Astrocyte (in vitro differentiated cells and primary cell): ENCODE data around the gene SNX10. TPM values are rescaled to one million over a fixed set of nuclear protein-coding genes. Genes with fewer than 3 reads are reported as not detected.
A peak's percentile ranks its signal among the peaks of the same experiment; 100 is the strongest.

Experiments used
- DNase-seq: peaks from one replicate; pipeline ENCODE4 v3.0.0-alpha.2; 2010; ENCODE audit warnings: low read depth
- FAIRE-seq: peaks from 2 replicates; lab custom pipeline; 2011; peaks lifted over from hg19 to GRCh38; lab: Jason Lieb, UNC
- H2AFZ ChIP-seq: 2 replicates; pipeline ENCODE4 v1.6.0; 2012; ENCODE audit warnings: low read depth, low read length, inconsistent platforms
- H3K27ac ChIP-seq: 2 replicates; pipeline ENCODE4 v1.5.1; 2011; ENCODE audit warnings: low read depth, low read length, inconsistent platforms
- H3K27me3 ChIP-seq: 2 replicates; pipeline ENCODE4 v1.6.0; 2011; ENCODE audit warnings: low read length, inconsistent platforms; ENCODE audit not compliant: insufficient read depth
- H3K36me3 ChIP-seq: 2 replicates; pipeline ENCODE4 v1.5.1; 2011; ENCODE audit warnings: low read length, inconsistent platforms; ENCODE audit not compliant: insufficient read depth
- H3K4me1 ChIP-seq: 2 replicates; pipeline ENCODE4 v1.5.1; 2011; ENCODE audit warnings: low read length, inconsistent platforms; ENCODE audit not compliant: insufficient read depth
- H3K4me2 ChIP-seq: 2 replicates; pipeline ENCODE4 v1.6.0; 2012; ENCODE audit warnings: low read length, inconsistent platforms
- H3K4me3 ChIP-seq: 2 replicates; pipeline ENCODE4 v1.5.1; 2011; ENCODE audit warnings: low read depth, mild to moderate bottlenecking, low read length, inconsistent platforms; ENCODE audit not compliant: insufficient read depth
- H3K79me2 ChIP-seq: 2 replicates; pipeline ENCODE4 v1.6.0; 2012; ENCODE audit warnings: mild to moderate bottlenecking, low read length, inconsistent platforms; ENCODE audit not compliant: insufficient read depth
- H3K9ac ChIP-seq: 2 replicates; pipeline ENCODE4 v1.6.0; 2012; ENCODE audit warnings: mild to moderate bottlenecking, low read length, inconsistent platforms
- H3K9me3 ChIP-seq: 2 replicates; pipeline ENCODE4 v1.5.1; 2012; ENCODE audit warnings: low read depth, mild to moderate bottlenecking, low read length, inconsistent platforms; ENCODE audit not compliant: insufficient read depth
- H4K20me1 ChIP-seq: 2 replicates; pipeline ENCODE4 v1.6.0; 2012; ENCODE audit warnings: low read length, inconsistent platforms; ENCODE audit not compliant: insufficient read depth
- H3K27ac Mint-ChIP-seq: one replicate; pipeline ENCODE4 v1.8.0; 2021; ENCODE audit warnings: mild to moderate bottlenecking, mixed read lengths; ENCODE audit not compliant: unreplicated experiment
- H3K27me3 Mint-ChIP-seq: one replicate; pipeline ENCODE4 v1.8.0; 2021; ENCODE audit warnings: low read depth, mixed read lengths; ENCODE audit not compliant: unreplicated experiment
- H3K36me3 Mint-ChIP-seq: one replicate; pipeline ENCODE4 v1.8.0; 2021; ENCODE audit warnings: low read depth, mixed read lengths; ENCODE audit not compliant: unreplicated experiment
- H3K4me1 Mint-ChIP-seq: one replicate; pipeline ENCODE4 v1.8.0; 2021; ENCODE audit warnings: low read depth, mixed read lengths; ENCODE audit not compliant: unreplicated experiment
- H3K4me3 Mint-ChIP-seq: one replicate; pipeline ENCODE4 v1.8.0; 2021; ENCODE audit warnings: mild to moderate bottlenecking, moderate library complexity, mixed read lengths; ENCODE audit not compliant: unreplicated experiment
- H3K9me3 Mint-ChIP-seq: one replicate; pipeline ENCODE4 v1.8.0; 2021; ENCODE audit warnings: mild to moderate bottlenecking, mixed read lengths; ENCODE audit not compliant: unreplicated experiment
- EZH2 ChIP-seq: IDR thresholded peaks from 2 replicates; pipeline ENCODE4 v1.6.1; 2012; ENCODE audit warnings: mild to moderate bottlenecking, low read length, inconsistent platforms; ENCODE audit not compliant: insufficient read depth
- total RNA-seq: library from RNA; stranded (reverse); gene quantifications from 2 replicates; pipeline ENCODE4 v1.2.1, GENCODE V29; 2021
- TF ChIP-seq, protein P1 (sequence below): IDR thresholded peaks from 2 replicates; pipeline ENCODE4 v1.5.1; 2011; ENCODE audit warnings: low read depth, mild to moderate bottlenecking, inconsistent platforms, low read length, moderate library complexity; ENCODE audit not compliant: insufficient read depth

SNX10 gene
- total RNA-seq, 1 donor from 2014 or later: 5.4 TPM

DNA sequence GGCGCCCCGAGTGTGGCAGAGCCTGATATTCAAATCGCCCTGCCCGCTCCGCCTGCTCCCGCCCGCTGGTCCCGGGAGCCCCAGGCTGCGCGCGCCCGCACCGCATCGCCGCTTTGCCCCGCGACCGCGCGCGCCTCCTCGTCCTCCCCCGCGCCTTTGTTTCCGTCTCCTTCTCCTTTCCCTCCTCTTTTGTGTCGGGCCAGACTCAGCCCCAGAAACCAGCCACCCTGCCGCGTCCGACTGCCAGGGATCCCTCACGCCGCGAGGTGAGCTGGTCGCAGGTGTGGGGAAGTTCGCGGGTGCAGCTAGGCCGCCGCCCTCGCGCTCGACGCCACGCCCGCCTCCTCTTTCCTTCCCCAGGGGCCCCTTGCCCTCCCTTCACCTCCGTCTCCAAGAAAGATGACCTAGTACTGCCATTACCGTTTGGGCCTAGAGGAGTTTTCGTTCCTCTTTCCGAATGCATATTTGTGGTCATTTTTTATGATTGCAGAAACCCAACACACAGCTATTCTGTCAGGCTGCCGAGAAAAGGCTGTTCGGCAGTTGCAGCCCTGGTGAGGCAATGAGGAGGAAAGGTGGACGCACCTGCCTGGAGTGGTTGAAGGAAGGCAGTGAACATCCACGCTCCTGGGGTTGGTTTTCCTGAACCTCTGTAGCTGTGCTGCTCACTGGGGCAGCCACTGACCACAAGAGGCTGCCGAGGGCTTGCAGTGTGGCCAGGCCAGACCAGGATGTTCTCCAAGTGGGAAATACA is 107.3 kb downstream of the SNX10 start:
- Histone ChIP-seq H3K36me3 (no peaks in the 10 kb centered on the region), H3K4me2 (peak overlapping the region; percentile 97), H3K9me3 (no peaks in the 10 kb centered on the region), H3K9ac (peak overlapping the region; percentile 65), H2AFZ (peak overlapping the region; percentile 98), H3K4me3 (peak overlapping the region; percentile 64), H4K20me1 (no peaks in the 10 kb centered on the region), H3K27ac (no peak overlapping the region), H3K27me3 (no peaks in the 10 kb centered on the region), H3K4me1 (peaks cover 4% of the 10 kb centered on the region), H3K79me2 (no peaks in the 10 kb centered on the region)
- no peaks in the 10 kb centered on the region for H3K36me3 Mint-ChIP-seq
- peak overlapping the region; percentile 90 for H3K4me3 Mint-ChIP-seq
- no peaks in the 10 kb centered on the region for H3K9me3 Mint-ChIP-seq
- peak overlapping the region; percentile 92 for H3K27ac Mint-ChIP-seq
- peaks cover 8% of the 10 kb centered on the region for H3K4me1 Mint-ChIP-seq
- H3K27me3 Mint-ChIP-seq: no peaks in the 10 kb centered on the region
- DNase-seq: peak; percentile 35
- FAIRE-seq: no peak
- no peak for TF ChIP-seq EZH2
- TF ChIP-seq, protein P1, sequence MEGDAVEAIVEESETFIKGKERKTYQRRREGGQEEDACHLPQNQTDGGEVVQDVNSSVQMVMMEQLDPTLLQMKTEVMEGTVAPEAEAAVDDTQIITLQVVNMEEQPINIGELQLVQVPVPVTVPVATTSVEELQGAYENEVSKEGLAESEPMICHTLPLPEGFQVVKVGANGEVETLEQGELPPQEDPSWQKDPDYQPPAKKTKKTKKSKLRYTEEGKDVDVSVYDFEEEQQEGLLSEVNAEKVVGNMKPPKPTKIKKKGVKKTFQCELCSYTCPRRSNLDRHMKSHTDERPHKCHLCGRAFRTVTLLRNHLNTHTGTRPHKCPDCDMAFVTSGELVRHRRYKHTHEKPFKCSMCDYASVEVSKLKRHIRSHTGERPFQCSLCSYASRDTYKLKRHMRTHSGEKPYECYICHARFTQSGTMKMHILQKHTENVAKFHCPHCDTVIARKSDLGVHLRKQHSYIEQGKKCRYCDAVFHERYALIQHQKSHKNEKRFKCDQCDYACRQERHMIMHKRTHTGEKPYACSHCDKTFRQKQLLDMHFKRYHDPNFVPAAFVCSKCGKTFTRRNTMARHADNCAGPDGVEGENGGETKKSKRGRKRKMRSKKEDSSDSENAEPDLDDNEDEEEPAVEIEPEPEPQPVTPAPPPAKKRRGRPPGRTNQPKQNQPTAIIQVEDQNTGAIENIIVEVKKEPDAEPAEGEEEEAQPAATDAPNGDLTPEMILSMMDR: no peak

DNA sequence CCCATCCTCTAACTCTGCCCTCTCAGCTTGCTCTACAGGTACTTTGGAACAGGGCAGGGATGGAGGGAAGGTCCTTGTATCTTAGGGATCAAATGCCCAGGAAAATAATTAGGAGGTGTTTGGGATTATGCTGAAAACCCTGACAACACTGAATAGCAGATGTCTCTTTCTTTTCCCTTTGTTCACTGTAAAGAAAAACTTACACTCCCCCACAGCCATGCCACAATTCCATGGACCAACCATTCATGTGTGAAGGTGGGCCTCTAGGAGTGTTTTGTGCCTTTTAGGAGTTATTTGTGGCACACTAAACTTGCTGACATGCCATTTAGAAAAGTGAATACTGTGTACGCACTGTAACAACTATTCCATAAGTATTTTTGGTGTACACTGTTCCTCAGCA is 108.1 kb downstream of the SNX10 start:
- H3K4me2 ChIP-seq: no peak overlapping the region
- H2AFZ ChIP-seq: no peak overlapping the region
- H3K4me1 Mint-ChIP-seq: peaks cover 5% of the 10 kb centered on the region
- no peak overlapping the region for H3K27ac Mint-ChIP-seq
- H3K36me3 ChIP-seq: no peaks in the 10 kb centered on the region
- H4K20me1 ChIP-seq: no peaks in the 10 kb centered on the region
- no peak overlapping the region for H3K9ac ChIP-seq
- no peak overlapping the region for H3K27ac ChIP-seq
- H3K27me3 ChIP-seq: no peaks in the 10 kb centered on the region
- H3K27me3 Mint-ChIP-seq: no peaks in the 10 kb centered on the region
- FAIRE-seq (no peak), DNase-seq (no peak)
- TF ChIP-seq EZH2: no peak
- TF ChIP-seq, protein P1: no peak
- H3K9me3 ChIP-seq: no peaks in the 10 kb centered on the region
- H3K9me3 Mint-ChIP-seq: no peaks in the 10 kb centered on the region
- H3K79me2 ChIP-seq: no peaks in the 10 kb centered on the region
- peaks cover 4% of the 10 kb centered on the region for H3K4me1 ChIP-seq
- no peak overlapping the region for H3K4me3 ChIP-seq
- no peaks in the 10 kb centered on the region for H3K36me3 Mint-ChIP-seq
- H3K4me3 Mint-ChIP-seq: peak overlapping the region; percentile 90

DNA sequence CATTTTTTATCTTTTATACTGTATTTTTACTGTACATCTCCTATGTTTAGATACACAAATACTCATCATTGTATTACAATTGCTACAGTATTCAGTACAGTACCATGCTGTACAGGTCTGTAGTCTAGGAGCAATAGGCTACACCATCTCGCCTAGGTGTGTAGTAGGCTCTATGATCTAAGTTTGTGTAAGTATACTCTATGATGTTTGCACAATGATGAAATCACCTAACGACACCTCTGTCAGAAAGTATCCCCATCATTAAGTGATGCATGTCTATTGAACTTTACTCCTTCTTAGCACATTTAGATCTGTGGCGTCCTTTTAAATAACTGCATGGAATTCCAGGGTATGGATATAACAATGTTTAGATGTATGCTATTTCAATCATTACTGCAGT is 112.0 kb downstream of the SNX10 start:
- no peaks in the 10 kb centered on the region for H4K20me1 ChIP-seq
- Mint-ChIP-seq H3K4me1 (peaks cover 5% of the 10 kb centered on the region), H3K4me3 (no peak overlapping the region), H3K36me3 (no peaks in the 10 kb centered on the region), H3K9me3 (peaks cover 2% of the 10 kb centered on the region), H3K27me3 (no peaks in the 10 kb centered on the region), H3K27ac (no peak overlapping the region)
- no peaks in the 10 kb centered on the region for H3K79me2 ChIP-seq
- H3K4me2 ChIP-seq: no peak overlapping the region
- no peak overlapping the region for H3K4me3 ChIP-seq
- H3K27ac ChIP-seq: no peak overlapping the region
- H3K36me3 ChIP-seq: no peaks in the 10 kb centered on the region
- TF ChIP-seq EZH2: no peak
- TF ChIP-seq, protein P1: no peak
- H3K9ac ChIP-seq: no peak overlapping the region
- DNase-seq: no peak
- no peaks in the 10 kb centered on the region for H3K9me3 ChIP-seq
- no peak for FAIRE-seq
- no peak overlapping the region for H2AFZ ChIP-seq
- H3K4me1 ChIP-seq: no peaks in the 10 kb centered on the region
- no peaks in the 10 kb centered on the region for H3K27me3 ChIP-seq
